Heart right ventricle (tissue), 16 donors: ENCODE results near the gene DAB1. TPM values are rescaled to one million over a fixed set of nuclear protein-coding genes. Genes with fewer than 3 reads are reported as not detected.

Experiments
- ATAC-seq, 8 donors: fragments of 200-7000 bp; cut with Tn5 transposase; one replicate each; pipeline ENCODE4 v1.9.1; 2020; ENCODE audit warnings: mild to moderate bottlenecking in 8 of 8, moderate library complexity in 8 of 8, moderate number of reproducible peaks in 1 of 8
- DNase-seq, 2 donors: peaks; one replicate each; pipeline ENCODE4 v3.0.0-alpha.2; 2020
- H3K27ac ChIP-seq, 10 donors: fragments of 200-600 bp; sonication (generic) in 2 of 10; one replicate each; pipeline versions ENCODE4 v1.5.0 to v1.8.0; 2020 to 2022; ENCODE audit warnings: mild to moderate bottlenecking in 3 of 10
- H3K27me3 ChIP-seq, 7 donors: fragments of 200-600 bp; one replicate each; pipeline ENCODE4 v1.8.0; 2021 to 2022; ENCODE audit warnings: mild to moderate bottlenecking in 2 of 7
- H3K36me3 ChIP-seq, 9 donors: fragments of 200-600 bp; sonication (generic) in 1 of 9; one replicate each; pipeline versions ENCODE4 v1.5.0 to v1.8.0; 2020 to 2022; ENCODE audit warnings: mild to moderate bottlenecking in 2 of 9
- H3K4me1 ChIP-seq, 9 donors: fragments of 200-600 bp; sonication (generic) in 1 of 9; one replicate each; pipeline versions ENCODE4 v1.5.0 to v1.8.0; 2020 to 2022; ENCODE audit warnings: mild to moderate bottlenecking in 4 of 9
- H3K4me3 ChIP-seq, 10 donors: fragments of 200-600 bp; sonication (generic) in 2 of 10; one replicate each; pipeline versions ENCODE4 v1.5.0 to v1.8.0; 2020 to 2022; ENCODE audit warnings: mild to moderate bottlenecking in 7 of 10, moderate library complexity in 2 of 10
- H3K9me3 ChIP-seq, 11 donors: fragments of 200-600 bp in 10 of 11; sonication (generic) in 2 of 11; one replicate each; pipeline versions ENCODE4 v1.5.0 to v1.8.0; 2013 to 2022; ENCODE audit warnings: mild to moderate bottlenecking in 2 of 11, control low read depth in 1 of 11, moderate library complexity in 1 of 11
- CTCF ChIP-seq, 9 donors: fragments of 200-600 bp; sonication (generic) in 2 of 9; IDR thresholded peaks; one replicate each; pipeline versions ENCODE4 v1.5.0 to v1.8.0; 2021 to 2022; ENCODE audit warnings: antibody characterized with exemption in 9 of 9, mild to moderate bottlenecking in 5 of 9, moderate library complexity in 1 of 9
- WGBS, 2 donors: extraction: QIAGEN DNeasy Blood & Tissue Kit; methylation state at CpG; one replicate each; pipeline ENCODE4 v1.1.7; 2013; ENCODE audit warnings: inconsistent platforms in 1 of 2; 5-methylcytosine and 5-hydroxymethylcytosine counted together
- intact Hi-C, 10 donors: fragments of 100-400 bp; cut with DNase I; formaldehyde crosslinking; loops; one replicate each; pipeline versions ENCODE4 v1.11.1 to v1.14.2; 2022
- polyA plus RNA-seq, 2 donors: library from polyadenylated mRNA; stranded (reverse); fragments of 200-250 nt; gene quantifications; one replicate each; pipeline ENCODE4 v1.2.3, GENCODE V29; 2013
- total RNA-seq, 10 donors: library from RNA; stranded (reverse); fragmentation: NEBNext Ultra II Directional in 3 of 10; extraction: Animal tissue kit (Norgen Biotek cat#: 25700) in 3 of 10; gene quantifications; one replicate each; pipeline versions ENCODE4 v1.2.1 to v1.2.4, GENCODE V29; 2021 to 2023
- donor health status: Arrhythmogenic right ventricular cardiomyopathy.
- donor health status: ischemic (EF 13 %, LVEDD 7.1; RV severe dilation, severe dysfunction).
- donor health status: healthy with polysubstance abuse.
- donor health status: DM: no; HTN: yes; CAD: no.
- donor health status: DM: no; HTN: no; CAD: no.
- donor health status: ischemic (EF 25% LVEDD 6.9; RV normal size, moderate dysfunction).
- donor health status: ischemic (EF 25% LVEDD 5.7; RV mildly dilated, moderate dysfunction).
- donor health status: healthy.
- donor health status: DM: yes; HTN: yes; CAD: no.
- donor health status: Ischemic cardiomyopathy.
- donor health status: ischemic (EF 35%, LVEDD 5.7; RV mildly dilated, moderate dysfunction).
- donor health status: nonischemic (EF 11% LVEDD 7.7; RV severe dilation, severe dysfunction).
- donor health status: DM: yes; HTN: yes; CAD: no.
- donor health status: PGD.
- donor health status: ischemic (EF 29% LVEDD 5.4; RV normal size, mild dysfunction).
- donor health status: nonischemic (EF 23%, LVEDD 6.1; RV moderate dilation, normal function).

Gene DAB1
- total and polyA plus RNA-seq, 12 donors, result 0.16 to 25.5 (median 8.1) TPM

DNA sequence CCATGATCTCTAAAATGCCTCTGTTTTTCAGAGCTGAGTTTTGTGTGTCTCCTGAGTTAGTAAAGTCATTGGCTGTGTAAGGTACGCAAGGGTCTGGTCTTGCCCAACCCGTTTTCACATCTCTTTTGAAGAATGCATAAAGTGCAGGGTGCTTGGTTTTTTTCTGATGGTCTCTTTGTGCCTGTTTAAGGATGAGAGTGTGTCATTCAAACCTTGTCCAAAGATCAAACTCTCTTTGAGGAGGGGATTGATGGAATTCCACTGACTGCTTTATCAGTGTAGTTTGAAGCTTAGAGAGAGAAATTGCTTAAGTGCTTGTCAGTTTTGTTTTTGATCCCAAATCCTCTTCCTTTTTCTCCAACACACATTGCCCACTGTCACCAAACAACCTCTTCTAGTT is 438.0 kb downstream of the DAB1 start:
- Histone ChIP-seq H3K36me3 (no peaks in the 10 kb centered on the region), H3K27ac (no peak overlapping the region), H3K4me3 (no peak overlapping the region), H3K9me3 (no peaks in the 10 kb centered on the region), H3K4me1 (no peaks in the 10 kb centered on the region), H3K27me3 (no peaks in the 10 kb centered on the region)
- no peak for TF ChIP-seq CTCF (IDR thresholded peaks at IDR 0.05)
- DNase-seq, result no peak
- WGBS, 2 donors, result 88 to 100% methylated on average over 2 of the region's 2 CpGs
- intact Hi-C loops, result no loop called here
- ATAC-seq, result no peak

GRCh38 chr1:56983484-56983883 is 440.4 kb downstream of the DAB1 start:
- Histone ChIP-seq H3K27me3 (no peaks in the 10 kb centered on the region), H3K9me3 (no peaks in the 10 kb centered on the region), H3K4me3 (no peak overlapping the region), H3K27ac (no peak overlapping the region), H3K4me1 (peaks cover 0 to 6% (median 0%) of the 10 kb centered on the region in 9 donors), H3K36me3 (no peaks in the 10 kb centered on the region)
- intact Hi-C loops, result no loop called here
- TF ChIP-seq CTCF (IDR thresholded peaks at IDR 0.05), result no peak
- WGBS, 2 donors, result 52 to 66% methylated on average over 6 of the region's 6 CpGs
- DNase-seq (no peak), ATAC-seq (no peak)

DNA sequence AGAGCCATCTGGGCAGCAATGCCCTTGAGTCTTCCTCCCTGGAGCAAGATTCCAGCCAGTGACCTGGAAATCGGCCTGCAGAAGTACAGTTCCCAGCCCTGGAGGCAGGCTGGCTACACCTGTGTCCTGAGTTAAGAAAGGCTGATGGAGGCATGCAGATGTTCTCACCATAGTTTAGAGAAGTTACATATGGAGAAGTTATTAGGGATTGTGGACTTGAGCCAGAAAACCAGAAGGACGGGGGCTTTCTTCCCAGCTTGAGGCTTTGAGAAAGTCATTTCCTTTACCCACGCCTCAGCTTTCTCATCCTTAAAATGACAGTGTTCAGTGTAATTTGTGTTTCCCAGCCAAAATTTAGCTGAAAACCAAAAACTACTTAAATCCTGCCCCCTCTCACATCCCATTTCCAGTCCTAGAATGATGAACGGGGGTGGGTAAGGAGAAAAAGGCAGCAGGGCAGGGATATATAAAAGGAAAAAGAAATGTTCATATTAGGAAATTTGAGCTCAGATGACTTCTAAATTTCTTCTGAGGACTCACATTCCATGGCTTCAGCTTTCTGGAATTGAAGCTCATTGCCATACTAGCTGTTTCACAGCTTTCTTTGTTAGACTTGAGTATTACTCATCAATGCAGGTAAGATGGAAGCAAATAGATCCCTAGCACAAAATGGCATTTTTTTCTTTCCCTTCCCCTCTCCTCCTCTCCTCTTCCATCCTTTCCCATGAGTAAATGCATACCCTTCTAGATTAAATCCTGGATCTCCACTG is 443.7 kb downstream of the DAB1 start:
- Histone ChIP-seq H3K4me1 (peaks cover 0 to 6% (median 0%) of the 10 kb centered on the region in 9 donors), H3K27me3 (peaks cover 0 to under 1% (median 0%) of the 10 kb centered on the region in 7 donors), H3K36me3 (no peaks in the 10 kb centered on the region), H3K27ac (no peak overlapping the region), H3K9me3 (no peaks in the 10 kb centered on the region), H3K4me3 (no peak overlapping the region)
- 35 to 44% methylated on average over 4 of the region's 4 CpGs for WGBS, 2 donors
- intact Hi-C loops, result no loop called here
- no peak for TF ChIP-seq CTCF (IDR thresholded peaks at IDR 0.05)
- ATAC-seq (peak in 1 of 8 donors; percentile 39), DNase-seq (no peak)

GRCh38 chr1:56978819-56979218 is 445.0 kb downstream of the DAB1 start:
- no peaks in the 10 kb centered on the region for H3K9me3 ChIP-seq
- TF ChIP-seq CTCF (IDR thresholded peaks at IDR 0.05), result no peak
- peaks cover 0 to 6% (median 0%) of the 10 kb centered on the region in 9 donors for H3K4me1 ChIP-seq
- H3K27me3 ChIP-seq, result peaks cover 0 to 4% (median 0%) of the 10 kb centered on the region in 7 donors
- H3K27ac ChIP-seq, result no peak overlapping the region
- H3K36me3 ChIP-seq, result no peaks in the 10 kb centered on the region
- ATAC-seq, result no peak
- H3K4me3 ChIP-seq, result no peak overlapping the region
- intact Hi-C loops, result no loop called here
- DNase-seq, result no peak
- 86 to 91% methylated on average over 5 of the region's 5 CpGs for WGBS, 2 donors
